Measurements from ENCODE around the gene CAVIN1. TPM values are rescaled to one million over a fixed set of nuclear protein-coding genes. Genes with fewer than 3 reads are reported as not detected.

The CAVIN1 gene
- total and polyA plus RNA-seq, 2 donors (not counting 3 experiments of a cell fraction or from before 2014, with no cell fraction given) = 303 to 663 TPM

GRCh38 chr17:42431758-42432161, 8.7 kb upstream of the CAVIN1 start:
- POLR2A ChIA-PET = no interaction called here
- no TSS peak for BruUV-seq (replicated peaks)
- FAIRE-seq = no peak

More at GRCh38 chr17:42431758-42432161, 8.7 kb upstream of the CAVIN1 start:
- TF ChIP-seq POLR2A (IDR thresholded peaks at IDR 0.05; ENCODE audit: low read depth, low read length) (no peak), FOS (IDR thresholded peaks at IDR 0.05; ENCODE audit: borderline replicate concordance, insufficient read depth, low read length) (no peak), JUN (IDR thresholded peaks at IDR 0.05; ENCODE audit: borderline replicate concordance, insufficient read depth, insufficient read length, low read depth) (no peak), POLR2AphosphoS5 (IDR thresholded peaks at IDR 0.05; ENCODE audit: insufficient read depth, low read depth, low read length) (no peak), MAX (IDR thresholded peaks at IDR 0.05; ENCODE audit: insufficient read depth, insufficient read length) (no peak), CTCF (IDR thresholded peaks at IDR 0.05; ENCODE audit: extremely low read depth in 1 of 2, insufficient read depth in 1 of 2, low read depth in 1 of 2, low read length in 2 of 2) (no peak), EZH2 (IDR thresholded peaks at IDR 0.05; ENCODE audit: borderline replicate concordance, low read depth, low read length, severe bottlenecking) (no peak), GATA2 (IDR thresholded peaks at IDR 0.05; ENCODE audit: insufficient read depth, insufficient read length, low read depth, low read length) (no peak), MYC (IDR thresholded peaks at IDR 0.05; ENCODE audit: low read depth, low read length) (no peak)
- Histone ChIP-seq H3K27ac (ENCODE audit: insufficient read depth, low read depth, low read length) (no peak overlapping the region), H3K27me3 (ENCODE audit: control insufficient read depth in 2 of 2, insufficient read depth in 2 of 2, low read length in 2 of 2) (no peaks in the 10 kb centered on the region), H3K79me2 (ENCODE audit: control insufficient read depth, insufficient read depth, low read length) (no peaks in the 10 kb centered on the region), H3K9ac (replicated peaks; ENCODE audit: extremely low read depth, insufficient read depth, low read length) (no peak overlapping the region), H3K4me3 (replicated peaks in 1 of 3; ENCODE audit: insufficient read depth in 1 of 3, low read depth in 1 of 3, low read length in 3 of 3) (no peak overlapping the region), H3K9me1 (replicated peaks; ENCODE audit: control insufficient read depth, extremely low read depth, insufficient read depth, low read length) (no peaks in the 10 kb centered on the region), H3K4me1 (ENCODE audit: control insufficient read depth, extremely low read depth, insufficient read depth, low read length) (peaks cover 6% of the 10 kb centered on the region), H4K20me1 (replicated peaks; ENCODE audit: control insufficient read depth, extremely low read depth, insufficient read depth, low read length) (no peaks in the 10 kb centered on the region), H3K36me3 (ENCODE audit: control insufficient read depth in 2 of 2, extremely low read depth in 1 of 2, insufficient read depth in 2 of 2, low read length in 2 of 2) (no peaks in the 10 kb centered on the region), H3K9me3 (replicated peaks; ENCODE audit: control insufficient read depth, insufficient read depth, low read length) (no peaks in the 10 kb centered on the region), H2AFZ (ENCODE audit: low read depth, low read length) (no peak overlapping the region), H3K4me2 (ENCODE audit: insufficient read depth, low read length) (no peak overlapping the region)
- intact Hi-C loops (cut with micrococcal nuclease) = no loop called here
- CTCF ChIA-PET = interaction anchor here (1.2 to 3.6 kb wide), 5 partner anchors 10 to 95 kb away, joined by 3 to 19 read pairs (median 9); no protein-coding TSS in a partner anchor
- dilution Hi-C loops (cut with MboI; ENCODE audit: extremely low pct_ligation_motif_present, low sequenced_read_pairs) = no loop called here
- no peak for DNase-seq (ENCODE audit: low read depth, low spot score)

Measured in endothelial cell of umbilical vein (primary cell).